Measurements from ENCODE around the gene IPO13.

Gene IPO13

GRCh38 chr1:44016041-44016889 is 69.5 kb downstream of the IPO13 start:
- no peak for DNase-seq

GRCh38 chr1:44016890-44017400 is 70.2 kb downstream of the IPO13 start:
- DNase-seq: no peak

Measured in NCI-H2029 treated with DMSO at 0.1 percent for 48 hours (cell line).